GM21723 (cell line): ENCODE results near the gene CDK14.

Experiments used
- ATAC-seq: cut with Tn5 transposase; IDR thresholded peaks from one replicate; pipeline ENCODE4 v1.9.1; 2021; ENCODE audit warnings: mild to moderate bottlenecking, moderate library complexity; ENCODE audit not compliant: unreplicated experiment

Gene CDK14

GRCh38 chr7:91233212-91233611, 637.1 kb downstream of the CDK14 start:
- no peak for ATAC-seq

- no peak for ATAC-seq
Observed at GRCh38 chr7:91235211-91235832, 639.2 kb downstream of the CDK14 start.

- no peak for ATAC-seq
Observed at GRCh38 chr7:91239171-91239604, 643.1 kb downstream of the CDK14 start.

- ATAC-seq: no peak
Observed at GRCh38 chr7:91239772-91240171, 643.7 kb downstream of the CDK14 start.

- ATAC-seq: no peak
Observed at GRCh38 chr7:91240376-91240941, 644.3 kb downstream of the CDK14 start.

GRCh38 chr7:91242097-91242844, 646.1 kb downstream of the CDK14 start:
- ATAC-seq: no peak

- no peak for ATAC-seq
Observed at GRCh38 chr7:91243591-91244301, 647.6 kb downstream of the CDK14 start.

- no peak for ATAC-seq
Observed at GRCh38 chr7:91247500-91247899, 651.4 kb downstream of the CDK14 start.

- no peak for ATAC-seq
Observed at GRCh38 chr7:91248996-91249395, 652.9 kb downstream of the CDK14 start.

GRCh38 chr7:91249506-91250233, 653.5 kb downstream of the CDK14 start:
- no peak for ATAC-seq

- no peak for ATAC-seq
Observed at GRCh38 chr7:91250706-91251105, 654.6 kb downstream of the CDK14 start.

- no peak for ATAC-seq
Observed at GRCh38 chr7:91251877-91252276, 655.8 kb downstream of the CDK14 start.
